HL-60 (cell line): ENCODE results near the gene LYG1.
"Not testable (repeated sequence)": the region's sequence is repeated elsewhere in the genome, so short reads cannot be mapped to it uniquely, and the experiment has no call there.

Experiments used
- DNase-seq, 2 experiments: peaks; one replicate each; pipeline ENCODE4 v3.0.0-alpha.2; 2010 to 2020; ENCODE audit warnings: low read depth in 1 of 2, low spot score in 1 of 2
- H3K27ac ChIP-seq: fragments of 250-450 bp; sonication (Bioruptor Pico); replicated peaks from 2 replicates; pipeline ENCODE4 v1.5.1; 2020; ENCODE audit warnings: mild to moderate bottlenecking, moderate library complexity
- H3K27me3 ChIP-seq: fragments of 250-450 bp; sonication (Bioruptor Pico); 2 replicates; pipeline ENCODE4 v1.5.1; 2021; ENCODE audit warnings: mild to moderate bottlenecking, moderate library complexity; ENCODE audit not compliant: insufficient read depth, poor library complexity, severe bottlenecking
- H3K4me3 ChIP-seq: replicated peaks from 2 replicates; pipeline ENCODE4 v1.5.1; 2011; ENCODE audit warnings: mild to moderate bottlenecking, control low read depth, low read length; ENCODE audit not compliant: insufficient read depth
- GABPA ChIP-seq: IDR thresholded peaks from 2 replicates; pipeline ENCODE4 v1.6.1; 2012; ENCODE audit warnings: low read depth
- POLR2AphosphoS5 ChIP-seq: IDR thresholded peaks from 2 replicates; pipeline ENCODE4 v1.6.1; 2012; ENCODE audit warnings: low read depth
- SPI1 ChIP-seq: IDR thresholded peaks from 2 replicates; pipeline ENCODE4 v1.6.1; 2012; ENCODE audit warnings: low read depth, mild to moderate bottlenecking, borderline replicate concordance
- TF ChIP-seq, protein P1 (sequence below): IDR thresholded peaks from one replicate; pipeline ENCODE4 v1.5.1; 2011; ENCODE audit warnings: low read length, control low read depth, inconsistent platforms; ENCODE audit not compliant: insufficient read depth
- TF ChIP-seq, protein P2 (sequence below): IDR thresholded peaks from 2 replicates; pipeline ENCODE4 v1.6.1; 2012; ENCODE audit warnings: low read depth; ENCODE audit not compliant: insufficient replicate concordance

LYG1 gene

DNA sequence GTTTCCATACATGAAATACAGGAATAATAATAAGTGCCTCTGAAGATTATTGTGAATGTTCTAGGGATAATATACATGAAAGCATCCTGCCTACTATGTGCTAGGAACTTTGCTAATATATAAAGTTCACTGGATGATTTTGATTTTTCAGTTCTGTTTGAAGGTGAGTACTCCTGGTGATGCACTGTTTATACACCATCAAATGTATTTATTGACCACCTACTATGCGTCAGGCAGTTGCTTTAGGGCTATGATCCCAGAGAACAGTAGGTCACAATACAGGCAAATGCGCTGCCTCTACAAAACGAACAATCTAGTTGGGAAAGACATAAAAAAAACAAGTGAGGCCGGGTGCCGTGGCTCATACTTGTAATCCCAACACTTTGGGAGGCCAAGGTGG lies 24.4 kb upstream of the LYG1 start:
- H3K4me3 ChIP-seq, result no peak overlapping the region
- no peak for DNase-seq
- no peaks in the 10 kb centered on the region for H3K27me3 ChIP-seq
- TF ChIP-seq, protein P1, sequence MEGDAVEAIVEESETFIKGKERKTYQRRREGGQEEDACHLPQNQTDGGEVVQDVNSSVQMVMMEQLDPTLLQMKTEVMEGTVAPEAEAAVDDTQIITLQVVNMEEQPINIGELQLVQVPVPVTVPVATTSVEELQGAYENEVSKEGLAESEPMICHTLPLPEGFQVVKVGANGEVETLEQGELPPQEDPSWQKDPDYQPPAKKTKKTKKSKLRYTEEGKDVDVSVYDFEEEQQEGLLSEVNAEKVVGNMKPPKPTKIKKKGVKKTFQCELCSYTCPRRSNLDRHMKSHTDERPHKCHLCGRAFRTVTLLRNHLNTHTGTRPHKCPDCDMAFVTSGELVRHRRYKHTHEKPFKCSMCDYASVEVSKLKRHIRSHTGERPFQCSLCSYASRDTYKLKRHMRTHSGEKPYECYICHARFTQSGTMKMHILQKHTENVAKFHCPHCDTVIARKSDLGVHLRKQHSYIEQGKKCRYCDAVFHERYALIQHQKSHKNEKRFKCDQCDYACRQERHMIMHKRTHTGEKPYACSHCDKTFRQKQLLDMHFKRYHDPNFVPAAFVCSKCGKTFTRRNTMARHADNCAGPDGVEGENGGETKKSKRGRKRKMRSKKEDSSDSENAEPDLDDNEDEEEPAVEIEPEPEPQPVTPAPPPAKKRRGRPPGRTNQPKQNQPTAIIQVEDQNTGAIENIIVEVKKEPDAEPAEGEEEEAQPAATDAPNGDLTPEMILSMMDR, result no peak
- TF ChIP-seq POLR2AphosphoS5 (no peak), SPI1 (no peak), GABPA (no peak)
- H3K27ac ChIP-seq, result no peak overlapping the region

DNA sequence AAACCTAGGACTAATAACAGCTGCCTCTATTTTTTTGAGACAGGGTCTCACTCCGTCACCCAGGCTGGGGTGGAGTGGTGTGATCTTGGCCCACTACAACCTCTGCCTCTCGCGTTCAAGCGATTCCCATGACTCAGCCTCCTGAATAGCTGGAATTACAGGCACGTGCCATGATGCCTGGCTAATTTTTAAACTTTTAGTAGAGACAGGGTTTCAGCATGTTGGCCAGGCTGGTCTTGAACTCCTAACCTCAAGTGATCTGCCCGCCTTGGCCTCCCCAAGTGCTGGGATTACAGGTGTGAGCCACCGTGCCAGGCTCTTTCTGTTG lies 16.8 kb upstream of the LYG1 start:
- DNase-seq, H3K27ac ChIP-seq, H3K27me3 ChIP-seq, H3K4me3 ChIP-seq: not testable (repeated sequence)

DNA sequence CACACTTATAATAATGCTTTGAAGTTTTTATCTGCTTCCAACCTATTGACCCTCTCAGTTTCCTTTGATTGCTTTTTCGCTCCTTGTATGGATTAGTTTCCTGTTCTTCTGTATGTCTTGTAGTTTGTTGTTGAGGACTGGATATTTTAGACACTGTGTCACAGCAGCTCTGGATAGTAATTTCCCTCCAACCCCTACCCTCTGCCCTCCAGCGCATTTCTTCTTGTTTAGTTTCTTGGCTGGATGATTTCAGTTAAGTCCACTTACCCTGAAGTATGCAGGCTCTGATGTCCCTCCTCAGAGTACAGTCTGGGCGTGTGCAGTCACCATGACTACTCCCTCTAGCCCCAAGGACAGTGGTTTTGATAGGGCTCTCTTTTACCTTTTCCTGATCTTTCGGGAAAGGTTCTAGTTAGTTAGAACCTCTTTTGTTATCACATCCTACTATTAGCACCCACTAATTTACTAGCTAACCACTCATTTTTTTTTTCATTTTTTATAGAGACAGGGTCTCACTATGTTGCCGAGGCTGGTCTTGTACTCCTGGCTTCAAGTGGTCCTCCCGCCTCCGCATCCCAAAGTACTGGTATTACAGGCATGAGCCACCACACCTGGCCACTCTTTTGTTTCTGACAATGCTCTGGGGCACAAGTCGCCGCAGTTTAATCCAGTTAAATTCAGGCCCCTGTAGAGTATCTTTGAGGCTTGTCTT lies 16.3 kb upstream of the LYG1 start:
- no peaks in the 10 kb centered on the region for H3K27me3 ChIP-seq
- no peak overlapping the region for H3K27ac ChIP-seq
- no peak overlapping the region for H3K4me3 ChIP-seq
- DNase-seq, result no peak
- TF ChIP-seq, protein P2, sequence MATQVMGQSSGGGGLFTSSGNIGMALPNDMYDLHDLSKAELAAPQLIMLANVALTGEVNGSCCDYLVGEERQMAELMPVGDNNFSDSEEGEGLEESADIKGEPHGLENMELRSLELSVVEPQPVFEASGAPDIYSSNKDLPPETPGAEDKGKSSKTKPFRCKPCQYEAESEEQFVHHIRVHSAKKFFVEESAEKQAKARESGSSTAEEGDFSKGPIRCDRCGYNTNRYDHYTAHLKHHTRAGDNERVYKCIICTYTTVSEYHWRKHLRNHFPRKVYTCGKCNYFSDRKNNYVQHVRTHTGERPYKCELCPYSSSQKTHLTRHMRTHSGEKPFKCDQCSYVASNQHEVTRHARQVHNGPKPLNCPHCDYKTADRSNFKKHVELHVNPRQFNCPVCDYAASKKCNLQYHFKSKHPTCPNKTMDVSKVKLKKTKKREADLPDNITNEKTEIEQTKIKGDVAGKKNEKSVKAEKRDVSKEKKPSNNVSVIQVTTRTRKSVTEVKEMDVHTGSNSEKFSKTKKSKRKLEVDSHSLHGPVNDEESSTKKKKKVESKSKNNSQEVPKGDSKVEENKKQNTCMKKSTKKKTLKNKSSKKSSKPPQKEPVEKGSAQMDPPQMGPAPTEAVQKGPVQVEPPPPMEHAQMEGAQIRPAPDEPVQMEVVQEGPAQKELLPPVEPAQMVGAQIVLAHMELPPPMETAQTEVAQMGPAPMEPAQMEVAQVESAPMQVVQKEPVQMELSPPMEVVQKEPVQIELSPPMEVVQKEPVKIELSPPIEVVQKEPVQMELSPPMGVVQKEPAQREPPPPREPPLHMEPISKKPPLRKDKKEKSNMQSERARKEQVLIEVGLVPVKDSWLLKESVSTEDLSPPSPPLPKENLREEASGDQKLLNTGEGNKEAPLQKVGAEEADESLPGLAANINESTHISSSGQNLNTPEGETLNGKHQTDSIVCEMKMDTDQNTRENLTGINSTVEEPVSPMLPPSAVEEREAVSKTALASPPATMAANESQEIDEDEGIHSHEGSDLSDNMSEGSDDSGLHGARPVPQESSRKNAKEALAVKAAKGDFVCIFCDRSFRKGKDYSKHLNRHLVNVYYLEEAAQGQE, result no peak
- TF ChIP-seq, protein P1, result no peak
- no peak for TF ChIP-seq GABPA
- no peak for TF ChIP-seq POLR2AphosphoS5
- TF ChIP-seq SPI1, result no peak

DNA sequence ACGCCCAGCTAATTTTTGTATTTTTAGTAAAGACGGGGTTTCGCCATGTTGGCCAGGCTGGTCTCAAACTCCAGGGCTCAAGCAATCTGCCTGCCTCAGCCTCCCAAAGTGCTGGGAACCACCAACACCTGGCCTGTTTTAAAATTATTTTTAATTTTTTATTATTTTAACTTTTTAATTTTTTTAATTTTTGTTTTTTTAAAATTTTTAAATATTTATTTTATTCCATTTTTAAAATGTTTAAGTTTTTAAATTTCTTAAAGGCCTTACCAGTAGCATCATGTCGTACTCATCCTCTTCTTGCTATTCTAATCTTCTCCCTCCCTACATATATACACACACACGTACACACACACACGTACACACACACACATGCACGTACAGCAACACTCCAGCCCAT lies 1.4 kb downstream of the LYG1 start:
- Histone ChIP-seq H3K27ac (no peak overlapping the region), H3K4me3 (no peak overlapping the region), H3K27me3 (no peaks in the 10 kb centered on the region)
- TF ChIP-seq SPI1 (no peak), GABPA (no peak)
- DNase-seq, result no peak

DNA sequence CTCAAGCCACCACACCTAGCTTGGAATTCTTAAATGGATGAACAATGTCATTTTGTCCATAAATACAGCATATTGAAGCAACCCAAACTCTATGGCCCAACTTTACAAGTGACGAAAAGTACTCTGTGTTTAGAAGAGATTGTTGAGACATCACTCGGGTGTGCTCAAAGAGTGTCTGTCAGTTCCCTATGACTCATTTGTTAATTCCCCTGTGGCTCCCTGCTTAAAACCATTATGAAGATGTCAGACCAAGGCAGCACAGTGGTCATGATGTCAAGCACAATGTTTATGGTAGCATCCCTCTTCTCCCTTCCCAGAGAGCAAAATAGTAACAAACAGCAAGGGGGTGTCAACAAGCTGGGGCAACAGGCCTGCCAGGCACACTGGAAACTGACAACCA lies 3.0 kb downstream of the LYG1 start:
- Histone ChIP-seq H3K27ac (no peak overlapping the region), H3K4me3 (no peak overlapping the region), H3K27me3 (no peaks in the 10 kb centered on the region)
- peak in 1 of 2 experiments; percentile 3 for DNase-seq
- TF ChIP-seq POLR2AphosphoS5 (no peak), GABPA (no peak), SPI1 (no peak)
- TF ChIP-seq, protein P2, result no peak
- TF ChIP-seq, protein P1, result no peak
